ENCODE results near the gene EFNB3. TPM values are rescaled to one million over a fixed set of nuclear protein-coding genes. Genes with fewer than 3 reads are reported as not detected.

EFNB3 gene
- not detected for total RNA-seq

- DNase-seq: peak; percentile 23
- peaks cover 20% of the 10 kb centered on the region for H3K36me3 Mint-ChIP-seq (ENCODE audit: low read depth)
- H3K27ac Mint-ChIP-seq: no peak within 1 kb of the TSS
- no peak for ATAC-seq
- H3K27me3 Mint-ChIP-seq: peaks cover 43% of the 10 kb centered on the region
- peak within 1 kb of the TSS; percentile 30 for H3K4me3 Mint-ChIP-seq
- H3K9me3 Mint-ChIP-seq (ENCODE audit: low read depth): no peaks in the 10 kb centered on the region
- intact Hi-C loops (cut with DNase I, micrococcal nuclease): no loop called here
- ChIA-PET POLR2A (interaction anchor here (1.4 to 1.5 kb wide), 2 partner anchors 16 to 19 kb away, joined by 4 read pairs; partner anchors contain the start of gene WRAP53), CTCF (interaction anchor here (4.8 kb wide), 1 partner anchor 16 kb away, joined by 25 read pairs; the partner anchor contains the start of genes TP53 and WRAP53)
- H3K4me1 Mint-ChIP-seq: peaks cover 14% of the 10 kb centered on the region
Observed at GRCh38 chr17:7704601-7705268, at the start of gene EFNB3. Gene EFNB3 (plus strand): TSS chr17:7705202. CDS start chr17:7705599, 397 bp downstream.

GRCh38 chr17:7655541-7655840 is 49.5 kb upstream of the EFNB3 start:
- no peak for DNase-seq
- Mint-ChIP-seq H3K9me3 (ENCODE audit: low read depth) (no peaks in the 10 kb centered on the region), H3K4me3 (no peak overlapping the region), H3K36me3 (ENCODE audit: low read depth) (no peaks in the 10 kb centered on the region), H3K27ac (no peak overlapping the region), H3K27me3 (peaks cover 22% of the 10 kb centered on the region), H3K4me1 (peaks cover 9% of the 10 kb centered on the region)
- no peak for ATAC-seq
- ChIA-PET POLR2A (no interaction called here), CTCF (interaction anchor here (0.6 to 0.8 kb wide), 2 partner anchors 23 to 375 kb away, joined by 3 read pairs; no protein-coding TSS in a partner anchor)
- intact Hi-C loops (cut with DNase I, micrococcal nuclease): no loop called here

- ATAC-seq (no peak), DNase-seq (no peak)
- ChIA-PET POLR2A (interaction anchor here (0.6 kb wide), 1 partner anchor 611 kb away, joined by 4 read pairs; no protein-coding TSS in a partner anchor), CTCF (no interaction called here)
- Mint-ChIP-seq H3K27me3 (peaks cover 12% of the 10 kb centered on the region), H3K27ac (no peak overlapping the region), H3K36me3 (ENCODE audit: low read depth) (no peaks in the 10 kb centered on the region), H3K4me3 (no peak overlapping the region), H3K9me3 (ENCODE audit: low read depth) (no peaks in the 10 kb centered on the region), H3K4me1 (no peaks in the 10 kb centered on the region)
- intact Hi-C loops (cut with DNase I, micrococcal nuclease): no loop called here
Observed at GRCh38 chr17:7656958-7657609, 47.9 kb upstream of the EFNB3 start.

GRCh38 chr17:7667656-7668406 is 37.2 kb upstream of the EFNB3 start:
- CTCF ChIA-PET: interaction anchor here (0.5 kb wide), 1 partner anchor 388 kb away, joined by 3 read pairs; no protein-coding TSS in a partner anchor
- ATAC-seq: no peak
- Mint-ChIP-seq H3K27ac (no peak overlapping the region), H3K4me1 (no peaks in the 10 kb centered on the region), H3K27me3 (no peaks in the 10 kb centered on the region), H3K36me3 (ENCODE audit: low read depth) (peaks cover 13% of the 10 kb centered on the region), H3K9me3 (ENCODE audit: low read depth) (no peaks in the 10 kb centered on the region), H3K4me3 (no peak overlapping the region)
- no peak for DNase-seq
- intact Hi-C loops (cut with DNase I, micrococcal nuclease): no loop called here
- POLR2A ChIA-PET: interaction anchor here (0.5 to 0.7 kb wide), 2 partner anchors 40 to 181 kb away, joined by 3 to 4 read pairs; no protein-coding TSS in a partner anchor

GRCh38 chr17:7668482-7668881 is 36.5 kb upstream of the EFNB3 start:
- H3K9me3 Mint-ChIP-seq (ENCODE audit: low read depth): peaks cover 2% of the 10 kb centered on the region
- ChIA-PET POLR2A (no interaction called here), CTCF (no interaction called here)
- no peak overlapping the region for H3K27ac Mint-ChIP-seq
- ATAC-seq (no peak), DNase-seq (no peak)
- H3K27me3 Mint-ChIP-seq: no peaks in the 10 kb centered on the region
- no peaks in the 10 kb centered on the region for H3K4me1 Mint-ChIP-seq
- H3K36me3 Mint-ChIP-seq (ENCODE audit: low read depth): peaks cover 18% of the 10 kb centered on the region
- intact Hi-C loops (cut with DNase I, micrococcal nuclease): no loop called here
- H3K4me3 Mint-ChIP-seq: no peak overlapping the region

GRCh38 chr17:7673239-7673638 is 31.8 kb upstream of the EFNB3 start:
- no peaks in the 10 kb centered on the region for H3K4me1 Mint-ChIP-seq
- no peak overlapping the region for H3K27ac Mint-ChIP-seq
- POLR2A ChIA-PET: interaction anchor here (0.5 to 0.9 kb wide), 4 partner anchors 13 to 150 kb away, joined by 3 to 4 read pairs (median 3); no protein-coding TSS in a partner anchor
- peaks cover 41% of the 10 kb centered on the region for H3K36me3 Mint-ChIP-seq (ENCODE audit: low read depth)
- ATAC-seq (no peak), DNase-seq (peak; percentile 73)
- H3K27me3 Mint-ChIP-seq: no peaks in the 10 kb centered on the region
- peaks cover 4% of the 10 kb centered on the region for H3K9me3 Mint-ChIP-seq (ENCODE audit: low read depth)
- intact Hi-C loops (cut with DNase I, micrococcal nuclease): loop anchor here in 1 of 2 experiments (5.0 kb wide), 1 partner anchor 41 kb away; the partner anchor contains the start of gene SHBG
- CTCF ChIA-PET: interaction anchor here (0.6 to 1.8 kb wide), 20 partner anchors 12 to 652 kb away, joined by 3 to 15 read pairs (median 3); partner anchors contain the start of gene TP53
- H3K4me3 Mint-ChIP-seq: no peak overlapping the region

GRCh38 chr17:7674934-7675333 is 30.1 kb upstream of the EFNB3 start:
- intact Hi-C loops (cut with DNase I, micrococcal nuclease): loop anchor here in 1 of 2 experiments (5.0 kb wide), 1 partner anchor 43 kb away; the partner anchor contains the start of gene SHBG
- DNase-seq (no peak), ATAC-seq (no peak)
- no peaks in the 10 kb centered on the region for H3K27me3 Mint-ChIP-seq
- no peak overlapping the region for H3K27ac Mint-ChIP-seq
- peaks cover 4% of the 10 kb centered on the region for H3K9me3 Mint-ChIP-seq (ENCODE audit: low read depth)
- ChIA-PET CTCF (no interaction called here), POLR2A (no interaction called here)
- peaks cover 2% of the 10 kb centered on the region for H3K4me1 Mint-ChIP-seq
- no peak overlapping the region for H3K4me3 Mint-ChIP-seq
- peaks cover 41% of the 10 kb centered on the region for H3K36me3 Mint-ChIP-seq (ENCODE audit: low read depth)

GRCh38 chr17:7676533-7676932 is 28.5 kb upstream of the EFNB3 start:
- CTCF ChIA-PET: interaction anchor here (3.5 kb wide), 1 partner anchor 11 kb away, joined by 11 read pairs; the partner anchor contains the start of gene TP53
- POLR2A ChIA-PET: no interaction called here
- H3K27me3 Mint-ChIP-seq: no peaks in the 10 kb centered on the region
- peaks cover 34% of the 10 kb centered on the region for H3K36me3 Mint-ChIP-seq (ENCODE audit: low read depth)
- H3K27ac Mint-ChIP-seq: peak overlapping the region; percentile 0
- no peak overlapping the region for H3K4me3 Mint-ChIP-seq
- ATAC-seq: no peak
- peaks cover 2% of the 10 kb centered on the region for H3K4me1 Mint-ChIP-seq
- H3K9me3 Mint-ChIP-seq (ENCODE audit: low read depth): peaks cover 4% of the 10 kb centered on the region
- DNase-seq: no peak
- intact Hi-C loops (cut with DNase I, micrococcal nuclease): no loop called here

- H3K4me3 Mint-ChIP-seq: no peak overlapping the region
- intact Hi-C loops (cut with DNase I, micrococcal nuclease): no loop called here
- no peak overlapping the region for H3K27ac Mint-ChIP-seq
Observed at GRCh38 chr17:7677388-7678067, 27.5 kb upstream of the EFNB3 start.

GRCh38 chr17:7684851-7685532 is 20.0 kb upstream of the EFNB3 start:
- no peaks in the 10 kb centered on the region for H3K27me3 Mint-ChIP-seq
- POLR2A ChIA-PET: interaction anchor here (0.6 to 1.7 kb wide), 5 partner anchors 19 to 454 kb away, joined by 3 to 4 read pairs (median 3); partner anchors contain the start of gene SAT2

More at GRCh38 chr17:7677388-7678067, 27.5 kb upstream of the EFNB3 start:
- CTCF ChIA-PET: interaction anchor here (3.5 kb wide), 1 partner anchor 10 kb away, joined by 11 read pairs; the partner anchor contains the start of gene TP53
- DNase-seq: no peak
- peaks cover 4% of the 10 kb centered on the region for H3K9me3 Mint-ChIP-seq (ENCODE audit: low read depth)
- H3K27me3 Mint-ChIP-seq: no peaks in the 10 kb centered on the region
- POLR2A ChIA-PET: no interaction called here
- peaks cover 4% of the 10 kb centered on the region for H3K4me1 Mint-ChIP-seq
- no peak for ATAC-seq
- H3K36me3 Mint-ChIP-seq (ENCODE audit: low read depth): peaks cover 30% of the 10 kb centered on the region

More at GRCh38 chr17:7684851-7685532, 20.0 kb upstream of the EFNB3 start:
- CTCF ChIA-PET: interaction anchor here (0.6 to 3.8 kb wide), 6 partner anchors 11 to 373 kb away, joined by 3 to 31 read pairs (median 3); partner anchors contain the start of genes FXR2 and SAT2
- Mint-ChIP-seq H3K27ac (peak overlapping the region; percentile 97), H3K36me3 (ENCODE audit: low read depth) (peaks cover 21% of the 10 kb centered on the region), H3K9me3 (ENCODE audit: low read depth) (no peaks in the 10 kb centered on the region), H3K4me3 (peak overlapping the region; percentile 83), H3K4me1 (peaks cover 36% of the 10 kb centered on the region)
- DNase-seq (no peak), ATAC-seq (no peak)
- intact Hi-C loops (cut with DNase I, micrococcal nuclease): loop anchor here (5.0 kb wide), 7 partner anchors 157 to 1043 kb away; partner anchors contain the start of genes CYB5D1 (in 1 of the 2), KIAA0753 (in 1 of the 2), NAA38 (in 1 of the 2) and SLC16A13 (in 1 of the 2)
